AG10803 (cell line): Measurements from ENCODE around the gene PLA1A.

Experiments used
- DNase-seq: peaks from one replicate; pipeline ENCODE4 v3.0.0; 2010; ENCODE audit warnings: low read depth
- H3K4me3 ChIP-seq: 2 replicates; pipeline ENCODE4 v1.5.1; 2011; ENCODE audit warnings: mild to moderate bottlenecking, low read length, control low read depth
- TF ChIP-seq, protein P1 (sequence below): conservative IDR thresholded peaks from 2 replicates; pipeline ENCODE4 v1.5.1; 2011; ENCODE audit warnings: mild to moderate bottlenecking, low read length, control low read depth, inconsistent platforms

Gene PLA1A

DNA sequence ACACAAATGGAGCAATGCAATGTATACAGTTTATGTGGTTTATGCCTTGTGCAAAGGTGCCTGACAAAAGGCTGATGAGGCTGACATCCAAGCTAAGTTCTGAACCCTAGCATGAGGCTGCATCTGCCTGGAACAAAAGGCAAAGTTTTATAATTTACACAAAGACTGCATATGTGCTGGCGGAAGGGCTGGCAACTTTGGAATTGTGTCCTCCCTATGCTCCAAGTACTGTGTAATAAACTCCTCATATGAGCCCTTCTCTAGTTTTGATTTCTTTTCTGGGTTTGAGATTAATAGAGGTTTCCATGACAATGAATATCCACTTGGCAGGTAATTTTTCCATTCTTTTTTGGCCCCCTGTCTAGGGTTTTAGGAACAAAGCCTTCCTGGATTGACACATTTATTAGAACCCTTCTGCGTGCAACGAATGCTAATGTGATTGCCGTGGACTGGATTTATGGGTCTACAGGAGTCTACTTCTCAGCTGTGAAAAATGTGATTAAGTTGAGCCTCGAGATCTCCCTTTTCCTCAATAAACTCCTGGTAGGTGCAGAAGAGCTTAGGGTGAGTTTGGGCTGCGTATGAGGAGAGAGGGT lies 10.8 kb downstream of the PLA1A start:
- DNase-seq: no peak
- TF ChIP-seq, protein P1, sequence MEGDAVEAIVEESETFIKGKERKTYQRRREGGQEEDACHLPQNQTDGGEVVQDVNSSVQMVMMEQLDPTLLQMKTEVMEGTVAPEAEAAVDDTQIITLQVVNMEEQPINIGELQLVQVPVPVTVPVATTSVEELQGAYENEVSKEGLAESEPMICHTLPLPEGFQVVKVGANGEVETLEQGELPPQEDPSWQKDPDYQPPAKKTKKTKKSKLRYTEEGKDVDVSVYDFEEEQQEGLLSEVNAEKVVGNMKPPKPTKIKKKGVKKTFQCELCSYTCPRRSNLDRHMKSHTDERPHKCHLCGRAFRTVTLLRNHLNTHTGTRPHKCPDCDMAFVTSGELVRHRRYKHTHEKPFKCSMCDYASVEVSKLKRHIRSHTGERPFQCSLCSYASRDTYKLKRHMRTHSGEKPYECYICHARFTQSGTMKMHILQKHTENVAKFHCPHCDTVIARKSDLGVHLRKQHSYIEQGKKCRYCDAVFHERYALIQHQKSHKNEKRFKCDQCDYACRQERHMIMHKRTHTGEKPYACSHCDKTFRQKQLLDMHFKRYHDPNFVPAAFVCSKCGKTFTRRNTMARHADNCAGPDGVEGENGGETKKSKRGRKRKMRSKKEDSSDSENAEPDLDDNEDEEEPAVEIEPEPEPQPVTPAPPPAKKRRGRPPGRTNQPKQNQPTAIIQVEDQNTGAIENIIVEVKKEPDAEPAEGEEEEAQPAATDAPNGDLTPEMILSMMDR: no peak
- no peak overlapping the region for H3K4me3 ChIP-seq

DNA sequence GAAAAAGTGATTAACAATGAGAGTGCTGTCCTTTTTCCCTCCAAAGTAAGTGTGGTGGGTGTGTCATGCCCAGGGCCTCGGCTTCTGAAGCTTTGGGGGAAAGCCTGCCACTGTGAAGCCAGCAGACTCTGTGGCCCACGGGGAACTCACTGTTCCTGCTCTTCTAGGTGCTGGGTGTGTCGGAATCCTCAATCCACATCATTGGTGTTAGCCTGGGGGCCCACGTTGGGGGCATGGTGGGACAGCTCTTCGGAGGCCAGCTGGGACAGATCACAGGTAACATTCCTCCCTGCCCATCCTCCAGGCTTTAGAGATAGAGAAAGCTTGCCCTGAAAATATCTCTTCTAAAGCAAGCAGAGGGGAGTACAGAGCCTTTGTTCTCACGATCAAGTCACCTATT lies 11.6 kb downstream of the PLA1A start:
- no peak for DNase-seq
- no peak overlapping the region for H3K4me3 ChIP-seq
- TF ChIP-seq, protein P1: no peak

DNA sequence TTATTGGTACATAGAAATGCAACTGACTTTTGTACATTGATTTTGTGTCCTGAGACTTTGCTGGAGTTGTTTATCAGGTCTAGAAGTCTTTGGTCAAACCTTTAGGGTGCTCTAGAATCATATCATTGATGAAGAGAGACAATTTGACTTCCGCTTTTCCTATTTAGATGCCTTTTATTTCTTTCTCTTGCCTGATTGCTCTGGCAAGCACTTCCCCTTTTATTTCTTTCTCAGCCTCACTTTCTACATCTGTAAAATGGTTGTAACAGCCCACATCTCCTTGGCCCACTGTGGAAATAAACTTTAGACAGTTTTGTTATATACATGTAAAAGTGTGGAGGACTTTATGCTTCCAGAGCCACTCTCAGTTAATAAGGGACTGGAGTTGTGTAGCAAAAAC lies 14.0 kb downstream of the PLA1A start:
- no peak for DNase-seq
- no peak overlapping the region for H3K4me3 ChIP-seq
- TF ChIP-seq, protein P1: no peak

DNA sequence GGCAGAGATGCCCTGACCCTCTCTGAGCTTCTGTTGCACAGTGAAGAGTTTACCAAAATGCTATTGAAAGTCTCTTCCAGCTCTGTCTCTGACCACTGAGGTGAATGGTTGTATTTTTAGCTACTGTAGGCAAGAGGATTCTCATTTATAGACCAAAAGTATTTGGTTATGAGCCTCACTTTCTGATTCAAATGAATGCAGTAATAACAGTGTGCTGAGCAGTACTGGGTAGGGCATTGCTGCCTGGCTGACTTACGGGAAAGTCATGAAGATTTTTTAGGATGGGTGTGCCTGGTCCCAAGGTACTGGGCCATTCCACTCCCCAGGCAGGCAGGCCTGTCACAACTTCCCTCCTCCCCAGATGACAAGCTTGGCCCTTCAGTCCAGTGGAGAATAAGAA lies 15.5 kb downstream of the PLA1A start:
- TF ChIP-seq, protein P1: no peak
- no peak overlapping the region for H3K4me3 ChIP-seq
- DNase-seq: no peak

DNA sequence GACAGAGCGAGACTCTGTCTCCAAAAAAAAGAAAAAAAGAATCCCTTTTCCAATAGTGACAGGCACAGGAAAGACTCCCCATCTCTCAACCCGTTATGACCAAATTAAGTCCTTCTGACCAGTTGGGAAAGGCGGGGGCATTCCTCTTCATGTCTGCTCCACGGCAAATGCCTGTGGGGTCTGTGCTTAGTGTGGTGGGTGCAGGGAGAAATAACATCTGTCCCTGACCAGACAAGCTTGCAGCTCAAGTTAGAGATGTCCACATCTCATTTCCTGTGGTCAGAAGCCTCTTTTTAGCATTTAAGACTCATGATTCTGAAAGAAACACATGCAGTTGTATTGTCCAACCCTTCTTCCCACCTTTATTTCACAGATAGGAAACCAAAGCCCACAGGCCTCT lies 16.2 kb downstream of the PLA1A start:
- H3K4me3 ChIP-seq: no peak overlapping the region
- TF ChIP-seq, protein P1: no peak
- DNase-seq: no peak

DNA sequence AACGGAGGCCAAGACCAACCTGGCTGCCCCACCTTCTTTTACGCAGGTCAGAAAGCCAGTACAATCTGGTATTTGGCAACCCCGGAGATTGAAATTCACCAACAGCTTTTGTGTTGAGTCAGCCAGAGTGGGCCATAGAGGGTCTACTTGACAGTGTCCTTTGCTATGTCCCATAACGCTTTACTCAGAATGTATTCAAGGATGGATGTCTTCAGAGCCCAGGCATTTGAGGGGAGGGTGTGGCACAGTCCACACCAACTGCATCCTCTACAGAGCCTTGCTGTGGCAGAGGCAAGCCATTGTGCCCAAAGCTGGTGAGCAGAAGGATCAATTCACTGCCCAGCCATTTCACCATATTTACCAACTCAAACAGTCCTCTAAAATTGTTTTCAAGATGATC lies 18.4 kb downstream of the PLA1A start:
- H3K4me3 ChIP-seq: no peak overlapping the region
- no peak for DNase-seq
- TF ChIP-seq, protein P1: no peak

GRCh38 chr3:119619094-119619493 lies 21.4 kb downstream of the PLA1A start:
- TF ChIP-seq, protein P1: no peak
- no peak overlapping the region for H3K4me3 ChIP-seq
- no peak for DNase-seq
